ENCODE results near the gene VRK3.

- TF ChIP-seq CTCF (IDR thresholded peaks at IDR 0.05; ENCODE audit: extremely low read depth in 1 of 2, insufficient read depth in 1 of 2, low read depth in 1 of 2, low read length in 2 of 2): no peak
- TF ChIP-seq POLR2AphosphoS5 (IDR thresholded peaks at IDR 0.05; ENCODE audit: insufficient read depth, low read depth, low read length): no peak
- no peak for TF ChIP-seq EZH2 (IDR thresholded peaks at IDR 0.05; ENCODE audit: borderline replicate concordance, low read depth, low read length, severe bottlenecking)
Observed at GRCh38 chr19:49936549-49936948, 88.6 kb downstream of the VRK3 start.

All from endothelial cell of umbilical vein (primary cell).